Measurements from ENCODE around the gene FICD. TPM values are rescaled to one million over a fixed set of nuclear protein-coding genes. Genes with fewer than 3 reads are reported as not detected.

The FICD gene
- polyA plus RNA-seq, 1 donor from 2014 or later, result 1.5 TPM

- TF ChIP-seq, protein P1, sequence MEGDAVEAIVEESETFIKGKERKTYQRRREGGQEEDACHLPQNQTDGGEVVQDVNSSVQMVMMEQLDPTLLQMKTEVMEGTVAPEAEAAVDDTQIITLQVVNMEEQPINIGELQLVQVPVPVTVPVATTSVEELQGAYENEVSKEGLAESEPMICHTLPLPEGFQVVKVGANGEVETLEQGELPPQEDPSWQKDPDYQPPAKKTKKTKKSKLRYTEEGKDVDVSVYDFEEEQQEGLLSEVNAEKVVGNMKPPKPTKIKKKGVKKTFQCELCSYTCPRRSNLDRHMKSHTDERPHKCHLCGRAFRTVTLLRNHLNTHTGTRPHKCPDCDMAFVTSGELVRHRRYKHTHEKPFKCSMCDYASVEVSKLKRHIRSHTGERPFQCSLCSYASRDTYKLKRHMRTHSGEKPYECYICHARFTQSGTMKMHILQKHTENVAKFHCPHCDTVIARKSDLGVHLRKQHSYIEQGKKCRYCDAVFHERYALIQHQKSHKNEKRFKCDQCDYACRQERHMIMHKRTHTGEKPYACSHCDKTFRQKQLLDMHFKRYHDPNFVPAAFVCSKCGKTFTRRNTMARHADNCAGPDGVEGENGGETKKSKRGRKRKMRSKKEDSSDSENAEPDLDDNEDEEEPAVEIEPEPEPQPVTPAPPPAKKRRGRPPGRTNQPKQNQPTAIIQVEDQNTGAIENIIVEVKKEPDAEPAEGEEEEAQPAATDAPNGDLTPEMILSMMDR (IDR thresholded peaks at IDR 0.05; ENCODE audit: poor library complexity, severe bottlenecking), result no peak
- TF ChIP-seq EZH2 (IDR thresholded peaks at IDR 0.05; ENCODE audit: borderline replicate concordance, insufficient read depth, low read length, poor library complexity, severe bottlenecking), result no peak
These were observed 32.3 kb upstream of the FICD start (continued) for GRCh38 chr12:108482717-108483212.

GRCh38 chr12:108483213-108484059 lies 31.6 kb upstream of the FICD start:
- TF ChIP-seq, protein P2, sequence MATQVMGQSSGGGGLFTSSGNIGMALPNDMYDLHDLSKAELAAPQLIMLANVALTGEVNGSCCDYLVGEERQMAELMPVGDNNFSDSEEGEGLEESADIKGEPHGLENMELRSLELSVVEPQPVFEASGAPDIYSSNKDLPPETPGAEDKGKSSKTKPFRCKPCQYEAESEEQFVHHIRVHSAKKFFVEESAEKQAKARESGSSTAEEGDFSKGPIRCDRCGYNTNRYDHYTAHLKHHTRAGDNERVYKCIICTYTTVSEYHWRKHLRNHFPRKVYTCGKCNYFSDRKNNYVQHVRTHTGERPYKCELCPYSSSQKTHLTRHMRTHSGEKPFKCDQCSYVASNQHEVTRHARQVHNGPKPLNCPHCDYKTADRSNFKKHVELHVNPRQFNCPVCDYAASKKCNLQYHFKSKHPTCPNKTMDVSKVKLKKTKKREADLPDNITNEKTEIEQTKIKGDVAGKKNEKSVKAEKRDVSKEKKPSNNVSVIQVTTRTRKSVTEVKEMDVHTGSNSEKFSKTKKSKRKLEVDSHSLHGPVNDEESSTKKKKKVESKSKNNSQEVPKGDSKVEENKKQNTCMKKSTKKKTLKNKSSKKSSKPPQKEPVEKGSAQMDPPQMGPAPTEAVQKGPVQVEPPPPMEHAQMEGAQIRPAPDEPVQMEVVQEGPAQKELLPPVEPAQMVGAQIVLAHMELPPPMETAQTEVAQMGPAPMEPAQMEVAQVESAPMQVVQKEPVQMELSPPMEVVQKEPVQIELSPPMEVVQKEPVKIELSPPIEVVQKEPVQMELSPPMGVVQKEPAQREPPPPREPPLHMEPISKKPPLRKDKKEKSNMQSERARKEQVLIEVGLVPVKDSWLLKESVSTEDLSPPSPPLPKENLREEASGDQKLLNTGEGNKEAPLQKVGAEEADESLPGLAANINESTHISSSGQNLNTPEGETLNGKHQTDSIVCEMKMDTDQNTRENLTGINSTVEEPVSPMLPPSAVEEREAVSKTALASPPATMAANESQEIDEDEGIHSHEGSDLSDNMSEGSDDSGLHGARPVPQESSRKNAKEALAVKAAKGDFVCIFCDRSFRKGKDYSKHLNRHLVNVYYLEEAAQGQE (IDR thresholded peaks at IDR 0.05; ENCODE audit: borderline replicate concordance), result no peak
- TF ChIP-seq POLR2AphosphoS5 (IDR thresholded peaks at IDR 0.05) (no peak), MXI1 (conservative IDR thresholded peaks at IDR 0.05; ENCODE audit: poor library complexity, severe bottlenecking) (no peak), RAD21 (conservative IDR thresholded peaks at IDR 0.05) (no peak), EZH2 (IDR thresholded peaks at IDR 0.05; ENCODE audit: borderline replicate concordance, insufficient read depth, low read length, poor library complexity, severe bottlenecking) (no peak), TAF1 (IDR thresholded peaks at IDR 0.05; ENCODE audit: low read depth) (no peak), SMC3 (conservative IDR thresholded peaks at IDR 0.05; ENCODE audit: poor library complexity) (no peak), EP300 (conservative IDR thresholded peaks at IDR 0.05; ENCODE audit: poor library complexity, severe bottlenecking) (no peak)
- TF ChIP-seq, protein P1 (IDR thresholded peaks at IDR 0.05; ENCODE audit: poor library complexity, severe bottlenecking), result no peak
- Histone ChIP-seq H3K9me3 (ENCODE audit: low read length) (no peaks in the 10 kb centered on the region), H3K4me3 (ENCODE audit: low read length) (no peak overlapping the region), H3K27me3 (ENCODE audit: insufficient read depth, low read depth, low read length) (no peaks in the 10 kb centered on the region), H3K4me2 (ENCODE audit: low read length) (no peak overlapping the region), H3K36me3 (ENCODE audit: insufficient read depth, low read length) (no peaks in the 10 kb centered on the region), H4K20me1 (ENCODE audit: insufficient read depth) (no peaks in the 10 kb centered on the region), H3F3A (ENCODE audit: insufficient read depth, low read length, poor library complexity, severe bottlenecking) (no peaks in the 10 kb centered on the region), H3K79me2 (replicated peaks; ENCODE audit: insufficient read depth, low read length) (no peaks in the 10 kb centered on the region), H3K9me2 (ENCODE audit: insufficient read depth, low read length) (no peaks in the 10 kb centered on the region), H3K9ac (ENCODE audit: low read length) (no peak overlapping the region), H3K27ac (ENCODE audit: low read length) (no peak overlapping the region), H2AFZ (ENCODE audit: low read depth, low read length) (no peak overlapping the region)

Data from neural cell (in vitro differentiated cells).